ENCODE data around the gene FAM210A. TPM values are rescaled to one million over a fixed set of nuclear protein-coding genes. Genes with fewer than 3 reads are reported as not detected.
"Not testable (repeated sequence)": the region's sequence is repeated elsewhere in the genome, so short reads cannot be mapped to it uniquely, and the experiment has no call there.

FAM210A gene
- polyA plus RNA-seq, 1 experiment: 9.9 TPM

GRCh38 chr18:13684546-13684945 is 41.8 kb downstream of the FAM210A start:
- no peak for DNase-seq (ENCODE audit: low read depth)
- POLR2A ChIA-PET: no interaction called here
- H3K27me3 ChIP-seq (ENCODE audit: control insufficient read depth, insufficient read depth, low read length): no peaks in the 10 kb centered on the region
- H3K4me3 ChIP-seq (ENCODE audit: low read depth, low read length): no peak overlapping the region
- TF ChIP-seq CTCF (IDR thresholded peaks at IDR 0.05; ENCODE audit: insufficient read depth, low read depth, low read length): no peak
- peaks cover 3% of the 10 kb centered on the region for H3K36me3 ChIP-seq (ENCODE audit: control insufficient read depth, insufficient read depth, low read length)
- CTCF ChIA-PET: no interaction called here

- CTCF ChIA-PET: no interaction called here
- TF ChIP-seq CTCF (IDR thresholded peaks at IDR 0.05; ENCODE audit: insufficient read depth, low read depth, low read length): no peak
- POLR2A ChIA-PET: no interaction called here
- Histone ChIP-seq H3K4me3 (ENCODE audit: low read depth, low read length) (no peak overlapping the region), H3K27me3 (ENCODE audit: control insufficient read depth, insufficient read depth, low read length) (no peaks in the 10 kb centered on the region), H3K36me3 (ENCODE audit: control insufficient read depth, insufficient read depth, low read length) (no peaks in the 10 kb centered on the region; the same call in 1 of the 2 replicates)
- DNase-seq (ENCODE audit: low read depth): no peak
Measured at GRCh38 chr18:13681701-13682100, 44.7 kb downstream of the FAM210A start.

- H3K36me3 ChIP-seq (ENCODE audit: control insufficient read depth, insufficient read depth, low read length): no peaks in the 10 kb centered on the region; the same call in 1 of the 2 replicates
- ChIA-PET POLR2A (no interaction called here), CTCF (interaction anchor here (2.3 kb wide), 1 partner anchor 21 kb away, joined by 6 read pairs; no protein-coding TSS in a partner anchor)
- DNase-seq (ENCODE audit: low read depth): no peak
- no peaks in the 10 kb centered on the region for H3K27me3 ChIP-seq (ENCODE audit: control insufficient read depth, insufficient read depth, low read length)
- no peak overlapping the region for H3K4me3 ChIP-seq (ENCODE audit: low read depth, low read length)
- no peak for TF ChIP-seq CTCF (IDR thresholded peaks at IDR 0.05; ENCODE audit: insufficient read depth, low read depth, low read length)
Measured at GRCh38 chr18:13680612-13681011, 45.7 kb downstream of the FAM210A start.

GRCh38 chr18:13677350-13677749 is 49.0 kb downstream of the FAM210A start:
- H3K36me3 ChIP-seq (ENCODE audit: control insufficient read depth, insufficient read depth, low read length); DNase-seq (ENCODE audit: low read depth); H3K27me3 ChIP-seq (ENCODE audit: control insufficient read depth, insufficient read depth, low read length); H3K4me3 ChIP-seq (ENCODE audit: low read depth, low read length); CTCF ChIA-PET; POLR2A ChIA-PET: not testable (repeated sequence)

- Histone ChIP-seq H3K4me3 (ENCODE audit: low read depth, low read length) (no peak overlapping the region), H3K36me3 (ENCODE audit: control insufficient read depth, insufficient read depth, low read length) (no peaks in the 10 kb centered on the region), H3K27me3 (ENCODE audit: control insufficient read depth, insufficient read depth, low read length) (no peaks in the 10 kb centered on the region)
- CTCF ChIA-PET: no interaction called here
- TF ChIP-seq CTCF (IDR thresholded peaks at IDR 0.05; ENCODE audit: insufficient read depth, low read depth, low read length): no peak
- POLR2A ChIA-PET: no interaction called here
- no peak for DNase-seq (ENCODE audit: low read depth)
Measured at GRCh38 chr18:13676471-13676870, 49.9 kb downstream of the FAM210A start.

- no peaks in the 10 kb centered on the region for H3K27me3 ChIP-seq (ENCODE audit: control insufficient read depth, insufficient read depth, low read length)
- TF ChIP-seq CTCF (IDR thresholded peaks at IDR 0.05; ENCODE audit: insufficient read depth, low read depth, low read length): no peak
- no peak overlapping the region for H3K4me3 ChIP-seq (ENCODE audit: low read depth, low read length)
- peaks cover 2% of the 10 kb centered on the region; the same call in 1 of the 2 replicates for H3K36me3 ChIP-seq (ENCODE audit: control insufficient read depth, insufficient read depth, low read length)
- CTCF ChIA-PET: no interaction called here
- no peak for DNase-seq (ENCODE audit: low read depth)
- POLR2A ChIA-PET: no interaction called here
Measured at GRCh38 chr18:13672657-13673056, 53.7 kb downstream of the FAM210A start.

All from BJ (cell line).